NCI-H524 (cell line): ENCODE measurements around the gene TRIM22.

Experiments
- DNase-seq, 2 experiments: peaks; one replicate each; lab custom pipeline; 2025; lab: John Stamatoyannopoulos, UW

TRIM22 gene

GRCh38 chr11:5746614-5747013 is 57.0 kb downstream of the TRIM22 start:
- no peak for DNase-seq

DNA sequence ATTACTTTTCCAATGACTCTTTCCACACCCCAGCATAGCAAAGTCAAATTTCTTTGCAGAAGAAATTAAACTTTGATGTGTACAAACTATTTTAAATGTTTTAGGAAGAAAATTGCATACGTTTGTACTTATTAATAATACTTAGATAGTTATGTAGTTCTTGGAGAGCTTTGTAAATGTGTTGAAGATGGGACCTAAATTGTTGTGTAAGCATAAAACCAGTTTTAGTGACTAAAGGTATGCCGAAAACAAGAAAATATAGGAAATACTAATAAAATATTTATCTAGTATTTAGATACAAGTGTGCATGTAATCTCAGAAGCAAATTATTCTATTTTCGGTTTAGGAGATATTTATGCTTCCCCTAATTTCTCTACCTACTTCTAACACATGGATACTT is 60.2 kb downstream of the TRIM22 start:
- DNase-seq = no peak

DNA sequence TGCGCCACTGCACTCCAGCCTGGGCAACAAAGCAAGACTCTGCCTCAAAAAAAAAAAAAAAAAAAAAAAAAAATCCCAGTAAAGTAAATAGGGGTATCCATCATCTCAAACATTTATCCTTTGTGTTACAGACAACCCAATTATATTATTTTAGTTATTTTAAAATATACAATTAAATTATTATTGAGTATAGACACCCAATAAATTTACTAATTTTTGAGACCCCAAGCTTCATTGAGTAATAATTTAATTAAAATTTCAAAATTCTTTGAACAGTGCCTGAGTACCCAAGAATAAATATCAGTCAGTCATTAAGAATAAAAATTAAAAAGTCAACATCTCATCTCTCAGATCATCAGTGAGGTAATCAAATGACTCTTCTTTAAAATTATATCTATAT is 64.4 kb downstream of the TRIM22 start, which contains the start of gene OR52N4:
TSS of gene OR52N4 (plus strand) at position 301 of the 400 bp plus-strand sequence. CDS start 498 bp downstream, outside the sequence.
- DNase-seq = no peak
